BE2C (cell line): Measurements from ENCODE around the gene CLASP1.
"Not testable (repeated sequence)": the region's sequence is repeated elsewhere in the genome, so short reads cannot be mapped to it uniquely, and the experiment has no call there.

Experiments used
- DNase-seq: peaks from one replicate; pipeline ENCODE4 v3.0.0-alpha.2; 2020
- H3K27me3 ChIP-seq: fragments of 250-450 bp; sonication (Bioruptor Pico); 2 replicates; pipeline ENCODE4 v1.5.1; 2020; ENCODE audit warnings: mild to moderate bottlenecking
- H3K36me3 ChIP-seq: fragments of 250-450 bp; sonication (Bioruptor Pico); 2 replicates; pipeline ENCODE4 v1.5.1; 2020; ENCODE audit warnings: mild to moderate bottlenecking
- H3K4me1 ChIP-seq: fragments of 250-450 bp; sonication (Bioruptor Pico); 2 replicates; pipeline ENCODE4 v1.5.1; 2020
- H3K4me3 ChIP-seq: 2 replicates; pipeline ENCODE4 v1.5.1; 2011; ENCODE audit warnings: low read depth, low read length
- H3K9me3 ChIP-seq: fragments of 250-450 bp; sonication (Bioruptor Pico); 2 replicates; pipeline ENCODE4 v1.5.1; 2020
- TF ChIP-seq, protein P1 (sequence below): IDR thresholded peaks from 2 replicates; pipeline ENCODE4 v1.5.1; 2012; ENCODE audit warnings: mild to moderate bottlenecking, low read depth, low read length

The CLASP1 gene

DNA sequence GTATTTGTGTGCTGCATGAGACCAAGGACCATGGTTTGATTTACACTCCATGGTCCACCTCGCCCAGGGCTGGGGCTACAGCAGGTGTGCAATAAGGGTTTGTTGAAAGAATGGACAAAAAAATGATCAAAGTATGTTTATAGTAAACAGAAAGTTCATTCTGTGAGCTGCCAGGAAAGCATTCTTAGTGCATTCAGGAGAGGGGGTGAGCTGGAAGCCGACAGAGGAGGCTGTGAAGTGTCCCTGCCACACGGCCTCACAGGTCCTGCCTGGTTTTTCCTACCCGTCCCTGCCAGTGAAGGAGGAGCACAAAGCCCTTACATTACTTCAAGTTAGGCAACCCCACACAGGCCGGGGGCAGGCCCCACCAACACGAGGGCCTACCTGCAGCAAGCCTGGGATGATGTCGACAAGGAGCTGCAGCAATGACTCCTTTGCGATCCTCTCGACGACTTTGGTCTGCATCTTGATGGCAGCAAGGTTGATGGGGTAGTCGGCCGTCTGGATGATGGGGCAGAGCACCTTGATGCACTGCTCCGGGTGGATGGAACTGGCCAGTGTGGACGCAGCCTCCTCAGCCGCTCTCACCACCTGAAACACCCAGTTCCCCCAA lies 301.0 kb downstream of the CLASP1 start:
- H3K4me3 ChIP-seq, result no peak overlapping the region
- H3K36me3 ChIP-seq, result no peaks in the 10 kb centered on the region; the same call in none of the 2 replicates
- TF ChIP-seq, protein P1, sequence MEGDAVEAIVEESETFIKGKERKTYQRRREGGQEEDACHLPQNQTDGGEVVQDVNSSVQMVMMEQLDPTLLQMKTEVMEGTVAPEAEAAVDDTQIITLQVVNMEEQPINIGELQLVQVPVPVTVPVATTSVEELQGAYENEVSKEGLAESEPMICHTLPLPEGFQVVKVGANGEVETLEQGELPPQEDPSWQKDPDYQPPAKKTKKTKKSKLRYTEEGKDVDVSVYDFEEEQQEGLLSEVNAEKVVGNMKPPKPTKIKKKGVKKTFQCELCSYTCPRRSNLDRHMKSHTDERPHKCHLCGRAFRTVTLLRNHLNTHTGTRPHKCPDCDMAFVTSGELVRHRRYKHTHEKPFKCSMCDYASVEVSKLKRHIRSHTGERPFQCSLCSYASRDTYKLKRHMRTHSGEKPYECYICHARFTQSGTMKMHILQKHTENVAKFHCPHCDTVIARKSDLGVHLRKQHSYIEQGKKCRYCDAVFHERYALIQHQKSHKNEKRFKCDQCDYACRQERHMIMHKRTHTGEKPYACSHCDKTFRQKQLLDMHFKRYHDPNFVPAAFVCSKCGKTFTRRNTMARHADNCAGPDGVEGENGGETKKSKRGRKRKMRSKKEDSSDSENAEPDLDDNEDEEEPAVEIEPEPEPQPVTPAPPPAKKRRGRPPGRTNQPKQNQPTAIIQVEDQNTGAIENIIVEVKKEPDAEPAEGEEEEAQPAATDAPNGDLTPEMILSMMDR, result no peak
- no peaks in the 10 kb centered on the region for H3K9me3 ChIP-seq
- DNase-seq, result no peak
- no peaks in the 10 kb centered on the region for H3K4me1 ChIP-seq
- H3K27me3 ChIP-seq, result no peaks in the 10 kb centered on the region

DNA sequence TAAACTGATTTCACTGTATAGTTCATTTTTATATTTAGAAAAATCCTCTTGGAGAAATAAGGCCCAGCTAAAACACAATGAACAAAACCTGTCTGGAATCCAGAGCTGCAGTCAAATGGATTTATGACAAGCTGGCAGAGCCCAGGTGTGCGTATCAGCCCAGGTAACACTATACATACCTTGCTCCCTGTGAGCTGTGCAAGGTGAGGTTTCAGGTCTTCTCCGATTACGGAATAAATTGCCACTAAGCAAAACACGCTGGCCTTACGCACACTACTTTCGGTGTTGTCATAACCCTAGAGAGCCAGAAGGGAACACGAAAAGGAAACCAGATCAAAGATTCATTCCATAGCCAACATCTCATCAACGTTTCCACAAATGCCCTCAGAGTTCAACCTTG lies 302.4 kb downstream of the CLASP1 start:
- TF ChIP-seq, protein P1, result no peak
- Histone ChIP-seq H3K9me3 (no peaks in the 10 kb centered on the region), H3K36me3 (no peaks in the 10 kb centered on the region; the same call in none of the 2 replicates), H3K27me3 (no peaks in the 10 kb centered on the region), H3K4me3 (no peak overlapping the region), H3K4me1 (no peaks in the 10 kb centered on the region)
- no peak for DNase-seq

DNA sequence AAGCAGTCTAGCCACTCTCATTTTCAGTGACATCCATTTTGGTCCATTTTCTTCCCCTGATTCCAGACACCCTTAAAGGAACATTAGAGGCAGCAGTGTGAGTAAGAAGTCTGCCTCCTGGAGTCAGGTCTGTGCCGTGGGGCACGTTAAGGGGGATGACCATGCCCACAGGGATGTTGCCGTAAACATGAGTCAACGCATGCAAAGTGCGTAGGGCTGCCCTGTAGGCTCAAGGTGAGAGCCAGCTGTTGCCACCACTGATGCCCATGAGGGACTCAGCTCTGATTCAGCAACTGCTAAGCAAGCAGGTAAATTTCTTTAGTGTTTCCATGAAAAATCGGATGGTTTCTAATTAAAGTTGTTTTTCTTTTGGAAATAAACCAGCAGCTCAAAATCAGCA lies 302.9 kb downstream of the CLASP1 start:
- no peaks in the 10 kb centered on the region; the same call in none of the 2 replicates for H3K36me3 ChIP-seq
- DNase-seq, result no peak
- H3K9me3 ChIP-seq, result no peaks in the 10 kb centered on the region
- no peak overlapping the region for H3K4me3 ChIP-seq
- TF ChIP-seq, protein P1, result no peak
- H3K27me3 ChIP-seq, result no peaks in the 10 kb centered on the region
- no peaks in the 10 kb centered on the region for H3K4me1 ChIP-seq

DNA sequence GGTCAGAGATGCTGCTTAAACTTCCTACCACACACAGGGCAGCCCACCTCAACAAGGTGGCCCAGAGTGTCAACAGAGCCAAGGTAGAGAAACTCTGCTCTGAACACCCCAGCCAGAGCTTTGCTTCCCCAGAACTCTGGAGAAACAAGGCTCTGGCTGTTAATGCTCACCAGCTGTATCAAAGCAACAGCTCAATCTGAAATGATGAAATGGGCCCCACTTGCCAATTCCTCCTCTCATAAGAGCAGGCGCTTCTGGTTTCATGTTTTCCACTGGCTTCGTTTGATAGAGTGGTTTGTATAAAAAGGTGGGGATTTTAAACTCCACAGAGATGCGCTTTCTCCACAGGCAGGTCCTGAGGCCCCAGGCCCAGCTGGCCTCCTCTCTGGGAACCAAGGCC lies 303.4 kb downstream of the CLASP1 start:
- Histone ChIP-seq H3K36me3 (no peaks in the 10 kb centered on the region; the same call in none of the 2 replicates), H3K27me3 (no peaks in the 10 kb centered on the region), H3K4me3 (no peak overlapping the region), H3K9me3 (no peaks in the 10 kb centered on the region), H3K4me1 (no peaks in the 10 kb centered on the region)
- TF ChIP-seq, protein P1, result no peak
- no peak for DNase-seq

DNA sequence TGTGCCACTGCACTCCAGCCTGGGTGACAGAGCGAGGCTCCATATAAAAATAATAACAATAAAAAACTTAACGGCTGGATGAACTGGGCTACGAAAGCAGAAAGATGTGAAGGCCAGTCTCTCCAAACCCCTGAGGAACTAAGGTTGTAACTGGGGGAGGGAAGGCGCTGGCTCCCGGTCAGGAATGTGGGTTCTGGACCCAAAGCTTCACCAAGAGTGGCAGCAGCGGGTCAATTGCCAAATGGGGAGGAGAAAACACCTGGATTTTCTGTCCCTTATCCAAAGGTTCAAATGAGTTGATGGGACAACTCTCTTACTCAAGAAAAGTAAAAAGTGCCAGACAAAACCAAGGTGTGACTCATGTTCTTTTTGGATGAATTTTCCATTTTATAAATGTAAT lies 304.2 kb downstream of the CLASP1 start:
- Histone ChIP-seq H3K36me3 (no peaks in the 10 kb centered on the region; the same call in none of the 2 replicates), H3K27me3 (no peaks in the 10 kb centered on the region), H3K9me3 (no peaks in the 10 kb centered on the region), H3K4me1 (no peaks in the 10 kb centered on the region), H3K4me3 (no peak overlapping the region)
- no peak for DNase-seq
- TF ChIP-seq, protein P1, result no peak

DNA sequence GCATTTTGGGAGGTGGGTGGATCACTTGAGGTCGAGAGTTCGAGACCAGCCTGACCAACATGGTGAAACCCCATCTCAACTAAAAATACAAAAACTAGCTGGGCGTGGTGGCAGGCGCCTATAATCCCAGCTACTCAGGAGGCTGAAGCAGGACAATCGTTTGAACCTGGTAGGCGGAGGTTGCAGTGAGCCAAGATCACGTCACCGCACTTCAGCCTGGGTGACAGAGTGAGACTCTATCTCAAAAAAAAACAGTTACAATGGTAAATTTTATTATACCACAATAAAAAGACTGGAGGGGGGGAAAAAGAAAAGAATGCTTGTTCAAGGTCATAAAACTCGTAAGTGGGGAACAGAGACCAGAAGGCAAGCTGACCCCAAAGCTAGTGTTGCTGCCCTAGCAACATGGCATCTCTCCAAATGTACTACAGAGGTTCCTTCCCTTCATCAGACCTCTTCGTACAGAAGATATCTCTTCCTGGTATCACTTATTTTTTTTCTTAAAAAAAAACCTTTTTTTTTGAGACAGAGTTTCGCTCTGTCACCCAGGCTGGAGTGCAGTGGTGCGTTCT lies 305.3 kb downstream of the CLASP1 start:
- not testable (repeated sequence) for H3K9me3 ChIP-seq, H3K4me3 ChIP-seq, DNase-seq, H3K36me3 ChIP-seq, H3K27me3 ChIP-seq, H3K4me1 ChIP-seq
